Measurements from ENCODE around the gene IRF6.
A peak's percentile ranks its signal among the peaks of the same experiment; 100 is the strongest.
"Not testable (repeated sequence)": the region's sequence is repeated elsewhere in the genome, so short reads cannot be mapped to it uniquely, and the experiment has no call there.

Gene IRF6

GRCh38 chr1:209810783-209811182 is 4.8 kb upstream of the IRF6 start:
- Mint-ChIP-seq H3K4me1 (peaks cover 12% of the 10 kb centered on the region), H3K9me3 (no peaks in the 10 kb centered on the region), H3K27me3 (peaks cover 2% of the 10 kb centered on the region), H3K4me3 (no peak overlapping the region), H3K36me3 (ENCODE audit: low read depth) (no peaks in the 10 kb centered on the region), H3K27ac (no peak overlapping the region)
- no peak for DNase-seq
- ATAC-seq, result no peak

- Mint-ChIP-seq H3K4me1 (peaks cover 7% of the 10 kb centered on the region), H3K4me3 (no peak overlapping the region), H3K36me3 (ENCODE audit: low read depth) (no peaks in the 10 kb centered on the region), H3K27me3 (peaks cover 7% of the 10 kb centered on the region), H3K27ac (no peak overlapping the region), H3K9me3 (no peaks in the 10 kb centered on the region)
- DNase-seq (no peak), ATAC-seq (no peak)
These were observed 3.7 kb upstream of the IRF6 start for GRCh38 chr1:209809611-209810010.

GRCh38 chr1:209808059-209808581 is 2.2 kb upstream of the IRF6 start:
- Mint-ChIP-seq H3K9me3 (no peaks in the 10 kb centered on the region), H3K4me3 (no peak overlapping the region), H3K27me3 (peaks cover 7% of the 10 kb centered on the region), H3K4me1 (peaks cover 10% of the 10 kb centered on the region), H3K36me3 (ENCODE audit: low read depth) (no peaks in the 10 kb centered on the region), H3K27ac (no peak overlapping the region)
- DNase-seq (no peak), ATAC-seq (no peak)

- Mint-ChIP-seq H3K36me3 (ENCODE audit: low read depth) (no peaks in the 10 kb centered on the region), H3K27ac (no peak overlapping the region), H3K9me3 (no peaks in the 10 kb centered on the region), H3K27me3 (peaks cover 7% of the 10 kb centered on the region), H3K4me1 (peaks cover 10% of the 10 kb centered on the region), H3K4me3 (no peak overlapping the region)
- DNase-seq (no peak), ATAC-seq (no peak)
These were observed 1.6 kb upstream of the IRF6 start for GRCh38 chr1:209807509-209807908.

GRCh38 chr1:209805341-209805781 is 581 bp downstream of the IRF6 start:
- DNase-seq, result no peak
- Mint-ChIP-seq H3K4me3 (peak overlapping the region; percentile 62), H3K4me1 (peaks cover 10% of the 10 kb centered on the region), H3K36me3 (ENCODE audit: low read depth) (no peaks in the 10 kb centered on the region), H3K27me3 (peaks cover 7% of the 10 kb centered on the region), H3K9me3 (no peaks in the 10 kb centered on the region), H3K27ac (no peak overlapping the region)
- ATAC-seq, result no peak

GRCh38 chr1:209803568-209803967 is 2.4 kb downstream of the IRF6 start:
- Mint-ChIP-seq H3K36me3 (ENCODE audit: low read depth) (no peaks in the 10 kb centered on the region), H3K4me3 (no peak overlapping the region), H3K4me1 (peaks cover 10% of the 10 kb centered on the region), H3K9me3 (no peaks in the 10 kb centered on the region), H3K27me3 (peaks cover 7% of the 10 kb centered on the region), H3K27ac (no peak overlapping the region)
- DNase-seq (no peak), ATAC-seq (no peak)

- Mint-ChIP-seq H3K36me3 (ENCODE audit: low read depth) (no peaks in the 10 kb centered on the region), H3K9me3 (no peaks in the 10 kb centered on the region), H3K27me3 (peaks cover 7% of the 10 kb centered on the region), H3K27ac (no peak overlapping the region), H3K4me1 (peaks cover 10% of the 10 kb centered on the region), H3K4me3 (no peak overlapping the region)
- ATAC-seq (no peak), DNase-seq (no peak)
These were observed 3.2 kb downstream of the IRF6 start for GRCh38 chr1:209802780-209803152.

- Mint-ChIP-seq H3K9me3 (no peaks in the 10 kb centered on the region), H3K4me3 (no peak overlapping the region), H3K27ac (no peak overlapping the region), H3K4me1 (peaks cover 10% of the 10 kb centered on the region), H3K36me3 (ENCODE audit: low read depth) (no peaks in the 10 kb centered on the region), H3K27me3 (peaks cover 9% of the 10 kb centered on the region)
- ATAC-seq (no peak), DNase-seq (no peak)
These were observed 3.7 kb downstream of the IRF6 start for GRCh38 chr1:209802117-209802779.

GRCh38 chr1:209800984-209801834 is 4.7 kb downstream of the IRF6 start:
- peaks cover 9% of the 10 kb centered on the region for H3K4me1 Mint-ChIP-seq
- no peaks in the 10 kb centered on the region for H3K9me3 Mint-ChIP-seq
- ATAC-seq (no peak), DNase-seq (no peak)
- no peak overlapping the region for H3K4me3 Mint-ChIP-seq
- peaks cover 9% of the 10 kb centered on the region for H3K27me3 Mint-ChIP-seq
- H3K36me3 Mint-ChIP-seq (ENCODE audit: low read depth), result no peaks in the 10 kb centered on the region
- no peak overlapping the region for H3K27ac Mint-ChIP-seq

- no peaks in the 10 kb centered on the region for H3K9me3 Mint-ChIP-seq
These were observed 7.8 kb downstream of the IRF6 start for GRCh38 chr1:209797978-209798639.

GRCh38 chr1:209793711-209794110 is 12.2 kb downstream of the IRF6 start:
- H3K4me1 Mint-ChIP-seq; ATAC-seq; H3K4me3 Mint-ChIP-seq; H3K36me3 Mint-ChIP-seq (ENCODE audit: low read depth); H3K27ac Mint-ChIP-seq; H3K9me3 Mint-ChIP-seq; DNase-seq: not testable (repeated sequence)
- H3K27me3 Mint-ChIP-seq, result peaks cover 23% of the 10 kb centered on the region

More at GRCh38 chr1:209797978-209798639, 7.8 kb downstream of the IRF6 start:
- ATAC-seq (no peak), DNase-seq (no peak)
- no peaks in the 10 kb centered on the region for H3K36me3 Mint-ChIP-seq (ENCODE audit: low read depth)
- no peaks in the 10 kb centered on the region for H3K4me1 Mint-ChIP-seq
- no peak overlapping the region for H3K27ac Mint-ChIP-seq
- no peak overlapping the region for H3K4me3 Mint-ChIP-seq
- peaks cover 12% of the 10 kb centered on the region for H3K27me3 Mint-ChIP-seq

GRCh38 chr1:209791920-209792319 is 14.0 kb downstream of the IRF6 start:
- peaks cover 4% of the 10 kb centered on the region for H3K4me1 Mint-ChIP-seq

GRCh38 chr1:209790286-209791193 is 15.4 kb downstream of the IRF6 start:
- Mint-ChIP-seq H3K4me1 (peaks cover 5% of the 10 kb centered on the region), H3K4me3 (no peak overlapping the region), H3K9me3 (no peaks in the 10 kb centered on the region), H3K36me3 (ENCODE audit: low read depth) (no peaks in the 10 kb centered on the region), H3K27ac (no peak overlapping the region), H3K27me3 (peaks cover 21% of the 10 kb centered on the region)
- no peak for DNase-seq
- ATAC-seq, result no peak

More at GRCh38 chr1:209791920-209792319, 14.0 kb downstream of the IRF6 start:
- Mint-ChIP-seq H3K36me3 (ENCODE audit: low read depth) (no peaks in the 10 kb centered on the region), H3K4me3 (no peak overlapping the region), H3K27me3 (peaks cover 21% of the 10 kb centered on the region), H3K9me3 (no peaks in the 10 kb centered on the region), H3K27ac (no peak overlapping the region)
- ATAC-seq, result no peak
- no peak for DNase-seq

- no peak for ATAC-seq
- H3K36me3 Mint-ChIP-seq (ENCODE audit: low read depth), result peaks cover 3% of the 10 kb centered on the region
- H3K27me3 Mint-ChIP-seq, result peaks cover 19% of the 10 kb centered on the region
- no peak overlapping the region for H3K4me3 Mint-ChIP-seq
- no peak for DNase-seq
- H3K9me3 Mint-ChIP-seq, result no peaks in the 10 kb centered on the region
- no peak overlapping the region for H3K27ac Mint-ChIP-seq
- peaks cover 18% of the 10 kb centered on the region for H3K4me1 Mint-ChIP-seq
These were observed 16.7 kb downstream of the IRF6 start for GRCh38 chr1:209789245-209789644.

Data from activated naive CD8-positive, alpha-beta T cell treated with anti-CD3 and anti-CD28 coated beads, Interleukin-2, amount 50 U/mL, for 24 hours (primary cell).